GM12891 (cell line): ENCODE data around the gene HOXA1.

Experiments
- POLR2A ChIP-seq: IDR thresholded peaks from 2 replicates; pipeline ENCODE4 v1.6.1; 2011; ENCODE audit warnings: low read depth, low read length, control low read depth
- SPI1 ChIP-seq: IDR thresholded peaks from 2 replicates; pipeline ENCODE4 v1.6.1; 2011; ENCODE audit warnings: low read depth, low read length, control low read depth

DNA sequence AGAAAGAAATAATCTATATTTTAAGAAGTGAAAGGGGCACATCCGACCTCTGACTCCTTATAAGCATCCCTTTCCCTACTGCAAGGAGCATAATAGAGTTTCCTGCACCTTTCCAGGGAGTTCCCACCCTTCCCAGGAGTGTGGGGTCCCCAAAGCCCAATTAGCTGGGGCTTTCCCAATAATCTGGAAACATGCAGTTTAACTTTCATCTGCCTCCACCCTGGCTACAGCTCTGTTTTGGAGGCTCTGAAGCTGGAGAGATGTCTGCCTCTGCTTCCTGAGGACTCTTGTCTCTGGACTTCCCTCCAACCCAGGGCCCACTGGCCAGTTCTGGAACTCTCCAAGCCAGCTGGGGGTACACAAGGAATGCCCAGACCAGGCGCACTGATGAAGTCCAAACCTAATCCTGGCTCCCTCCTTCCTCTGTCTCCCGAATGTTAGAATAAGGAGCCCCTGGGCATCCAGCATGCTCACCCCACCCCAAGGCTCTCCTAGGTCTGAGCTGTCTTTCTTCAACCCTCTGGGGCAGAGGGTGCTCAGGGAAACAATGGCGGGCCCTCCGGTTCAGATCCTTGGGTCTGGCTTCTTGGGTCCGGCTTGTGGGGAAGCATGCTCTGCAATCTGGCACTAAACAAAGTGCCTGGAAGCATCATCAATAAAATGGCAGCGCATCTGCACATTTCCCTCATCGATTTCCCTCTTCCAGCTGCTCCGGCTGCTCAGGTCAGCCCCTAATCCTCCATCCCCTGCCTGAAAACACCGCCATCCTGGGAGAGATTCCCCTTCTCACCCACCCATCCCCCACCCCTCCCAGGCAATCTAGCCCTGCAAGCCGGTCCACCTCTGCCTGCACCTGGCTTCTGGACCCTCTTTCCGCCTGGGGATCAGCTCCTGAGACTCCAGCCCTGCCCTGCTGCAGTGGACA, 21.4 kb upstream of the HOXA1 start:
- TF ChIP-seq POLR2A = no peak
- no peak for TF ChIP-seq SPI1
